Endothelial cell of umbilical vein (primary cell): ENCODE measurements around the gene SLC7A6.

Source experiments
- FOS ChIP-seq: IDR thresholded peaks from 2 replicates; pipeline ENCODE4 v1.6.1; 2011; ENCODE audit warnings: mild to moderate bottlenecking, low read length, moderate library complexity, borderline replicate concordance; ENCODE audit not compliant: insufficient read depth
- POLR2A ChIP-seq: IDR thresholded peaks from 2 replicates; pipeline ENCODE4 v1.6.1; 2012; ENCODE audit warnings: low read depth, mild to moderate bottlenecking, control low read depth, low read length
- TF ChIP-seq, protein P1 (sequence below), 2 donors: IDR thresholded peaks; 1 replicate in 1 of 2; 2 replicates in 1 of 2; pipeline ENCODE4 v1.5.1; 2011; ENCODE audit warnings: low read length in 2 of 2, mild to moderate bottlenecking in 2 of 2, moderate library complexity in 2 of 2, control low read depth in 1 of 2, inconsistent platforms in 1 of 2, low read depth in 1 of 2; ENCODE audit not compliant: insufficient read depth in 1 of 2; ENCODE audit errors: extremely low read depth in 1 of 2

DNA sequence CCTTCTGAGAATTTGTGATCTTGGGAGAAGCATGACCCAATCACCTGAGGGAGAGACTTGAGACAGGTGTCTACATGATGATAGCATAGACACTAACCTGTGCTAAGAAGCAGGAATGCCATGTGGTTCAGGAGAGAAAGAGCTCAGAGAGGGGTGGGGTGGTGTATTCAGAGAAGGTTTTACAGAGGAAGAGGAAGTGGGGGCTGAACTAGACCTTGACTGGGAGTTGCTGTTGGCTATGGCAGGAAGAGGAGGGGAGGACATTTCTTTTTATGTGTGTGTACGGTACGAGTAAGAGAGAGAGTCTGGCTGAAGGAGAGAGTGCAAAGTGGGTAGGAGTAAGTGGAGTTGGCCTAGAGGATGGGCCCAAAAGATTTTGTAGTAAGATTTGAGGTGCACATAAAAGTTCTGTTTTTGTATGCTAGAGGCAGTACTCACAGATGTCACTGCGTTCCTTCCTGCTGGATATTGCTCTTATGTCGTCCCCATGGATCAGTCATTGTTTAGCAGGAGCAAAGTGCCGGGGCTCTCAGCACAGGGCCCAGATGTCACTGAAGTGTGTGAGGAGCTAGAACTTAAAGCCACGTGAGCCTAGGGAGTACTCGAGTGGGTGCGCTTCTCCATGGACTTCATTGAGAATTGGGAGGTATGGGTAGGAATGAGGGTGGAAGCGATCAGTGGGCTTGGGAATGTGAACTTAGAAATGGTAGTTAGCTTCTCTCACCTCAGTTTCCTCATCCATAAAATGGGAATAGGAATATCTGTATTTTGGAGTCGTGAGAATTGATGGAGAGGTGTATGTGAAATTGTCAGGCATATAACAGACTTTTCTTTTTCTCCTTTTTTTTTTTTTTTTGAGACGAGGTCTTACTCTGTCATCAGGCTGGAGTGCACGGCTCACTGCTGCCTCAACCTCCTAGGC, 22.1 kb downstream of the SLC7A6 start:
- TF ChIP-seq FOS, result no peak
- TF ChIP-seq, protein P1, sequence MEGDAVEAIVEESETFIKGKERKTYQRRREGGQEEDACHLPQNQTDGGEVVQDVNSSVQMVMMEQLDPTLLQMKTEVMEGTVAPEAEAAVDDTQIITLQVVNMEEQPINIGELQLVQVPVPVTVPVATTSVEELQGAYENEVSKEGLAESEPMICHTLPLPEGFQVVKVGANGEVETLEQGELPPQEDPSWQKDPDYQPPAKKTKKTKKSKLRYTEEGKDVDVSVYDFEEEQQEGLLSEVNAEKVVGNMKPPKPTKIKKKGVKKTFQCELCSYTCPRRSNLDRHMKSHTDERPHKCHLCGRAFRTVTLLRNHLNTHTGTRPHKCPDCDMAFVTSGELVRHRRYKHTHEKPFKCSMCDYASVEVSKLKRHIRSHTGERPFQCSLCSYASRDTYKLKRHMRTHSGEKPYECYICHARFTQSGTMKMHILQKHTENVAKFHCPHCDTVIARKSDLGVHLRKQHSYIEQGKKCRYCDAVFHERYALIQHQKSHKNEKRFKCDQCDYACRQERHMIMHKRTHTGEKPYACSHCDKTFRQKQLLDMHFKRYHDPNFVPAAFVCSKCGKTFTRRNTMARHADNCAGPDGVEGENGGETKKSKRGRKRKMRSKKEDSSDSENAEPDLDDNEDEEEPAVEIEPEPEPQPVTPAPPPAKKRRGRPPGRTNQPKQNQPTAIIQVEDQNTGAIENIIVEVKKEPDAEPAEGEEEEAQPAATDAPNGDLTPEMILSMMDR (IDR thresholded peaks at IDR 0.05; ENCODE audit: extremely low read depth in 1 of 2, insufficient read depth in 1 of 2, low read depth in 1 of 2, low read length in 2 of 2), result no peak
- TF ChIP-seq POLR2A, result no peak
